Retina (tissue), 1 donor: Measurements from ENCODE around the gene NOL7.

Experiments
- DNase-seq: peaks from one replicate; pipeline ENCODE4 v3.0.0-alpha.2; 2016

The NOL7 gene

DNA sequence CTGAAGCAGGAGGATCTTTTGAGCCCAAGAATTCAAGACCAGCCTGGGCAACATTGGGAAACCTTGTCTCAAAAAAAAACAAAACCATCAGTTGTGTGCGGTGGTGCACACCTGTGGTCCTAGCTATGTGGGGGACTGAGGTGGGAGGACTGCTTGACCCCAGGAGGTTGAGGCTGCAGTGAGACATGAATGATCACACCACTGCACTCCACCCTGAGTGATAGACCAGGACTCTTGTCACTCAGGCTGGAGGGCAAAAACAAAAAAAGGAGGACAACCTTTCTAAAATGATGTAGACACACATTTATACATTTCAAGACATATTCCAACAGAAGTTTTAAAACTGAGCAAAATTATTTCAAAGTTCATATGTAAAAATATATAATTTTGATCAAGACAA lies 45.1 kb downstream of the NOL7 start:
- no peak for DNase-seq

DNA sequence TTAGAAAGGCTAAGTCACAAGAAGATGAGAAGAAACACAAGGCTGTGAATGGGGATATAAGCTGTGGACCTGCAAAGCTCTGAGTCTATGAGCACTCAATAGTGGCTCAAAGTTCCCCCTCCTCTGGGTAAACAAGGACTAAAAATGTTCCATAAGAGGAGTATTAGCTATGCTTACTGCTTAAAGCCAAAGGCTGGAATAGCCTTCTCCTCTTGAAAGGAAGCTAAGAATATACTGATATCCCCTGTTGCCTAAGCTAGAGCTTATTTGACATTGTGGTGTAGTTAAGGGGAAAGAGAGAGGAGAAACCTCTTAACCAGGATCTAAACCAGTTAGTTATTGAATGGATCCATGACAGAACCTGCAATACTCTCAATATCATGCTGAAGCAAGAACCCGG lies 45.8 kb downstream of the NOL7 start:
- DNase-seq = no peak

DNA sequence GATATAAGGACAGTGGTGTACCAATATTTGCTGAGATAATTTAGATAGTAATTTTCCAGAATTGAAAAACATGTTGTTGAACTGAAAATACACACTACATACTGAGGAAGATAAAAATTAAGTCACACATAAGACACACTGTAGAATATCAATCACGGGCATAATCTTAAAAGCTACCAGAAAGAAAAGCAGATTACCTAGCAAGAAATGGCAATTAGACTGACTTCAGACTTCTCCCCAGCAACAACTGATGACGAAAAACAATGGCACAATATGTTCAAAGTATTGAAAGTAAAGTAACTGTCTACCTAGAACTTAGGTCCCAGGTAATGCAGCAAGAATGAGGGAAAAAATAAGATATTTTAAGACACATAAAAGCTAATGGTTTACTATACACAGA lies 46.5 kb downstream of the NOL7 start:
- no peak for DNase-seq

DNA sequence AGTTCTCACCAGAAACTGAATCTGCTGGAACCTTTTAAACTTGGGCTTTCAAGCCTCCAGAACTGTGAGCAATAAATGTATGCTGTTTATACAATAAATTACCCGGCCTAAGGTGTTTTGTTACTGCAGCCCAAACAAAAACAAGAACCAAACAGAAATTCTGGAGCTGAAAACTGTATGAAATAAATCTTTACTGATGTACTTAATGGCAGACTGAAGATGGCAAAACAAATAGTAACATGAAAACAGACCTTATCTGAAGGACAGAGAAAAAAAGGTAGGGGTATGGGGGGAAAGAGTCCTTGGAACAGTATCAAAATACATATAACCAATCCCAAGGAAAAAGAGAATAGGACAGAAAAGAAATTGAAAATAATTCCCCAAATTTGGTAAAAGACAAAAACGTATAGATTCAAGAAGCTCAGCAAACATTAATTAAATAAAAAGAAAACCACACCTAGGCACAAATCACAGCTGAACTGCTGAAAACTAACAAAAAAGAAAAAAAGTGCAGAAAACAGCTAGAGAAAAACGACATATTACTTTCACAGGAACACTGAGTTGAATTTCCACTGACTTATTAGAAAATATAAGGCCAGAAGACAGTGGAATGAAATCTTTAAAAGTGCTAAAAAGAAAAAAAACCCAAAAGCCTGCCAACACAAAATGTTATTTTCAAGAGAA lies 47.7 kb downstream of the NOL7 start:
- no peak for DNase-seq

DNA sequence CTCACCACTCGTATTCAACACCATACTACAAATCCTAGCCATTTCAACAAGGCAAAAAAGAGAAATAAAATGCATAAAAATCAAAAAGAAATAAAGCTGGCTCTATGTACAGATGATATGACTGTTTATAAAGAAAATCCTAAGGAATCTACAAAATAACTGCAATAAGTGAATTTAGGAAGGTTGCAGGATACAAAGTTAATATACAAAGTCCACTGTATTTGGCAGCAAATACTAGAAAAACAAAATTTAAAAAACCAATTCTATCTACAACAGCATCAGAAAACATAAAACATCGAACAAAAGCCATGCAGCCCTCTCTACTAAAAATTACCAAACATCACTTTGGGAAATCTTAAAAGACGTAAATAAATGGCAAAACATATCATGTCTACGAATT lies 48.9 kb downstream of the NOL7 start:
- DNase-seq = no peak

DNA sequence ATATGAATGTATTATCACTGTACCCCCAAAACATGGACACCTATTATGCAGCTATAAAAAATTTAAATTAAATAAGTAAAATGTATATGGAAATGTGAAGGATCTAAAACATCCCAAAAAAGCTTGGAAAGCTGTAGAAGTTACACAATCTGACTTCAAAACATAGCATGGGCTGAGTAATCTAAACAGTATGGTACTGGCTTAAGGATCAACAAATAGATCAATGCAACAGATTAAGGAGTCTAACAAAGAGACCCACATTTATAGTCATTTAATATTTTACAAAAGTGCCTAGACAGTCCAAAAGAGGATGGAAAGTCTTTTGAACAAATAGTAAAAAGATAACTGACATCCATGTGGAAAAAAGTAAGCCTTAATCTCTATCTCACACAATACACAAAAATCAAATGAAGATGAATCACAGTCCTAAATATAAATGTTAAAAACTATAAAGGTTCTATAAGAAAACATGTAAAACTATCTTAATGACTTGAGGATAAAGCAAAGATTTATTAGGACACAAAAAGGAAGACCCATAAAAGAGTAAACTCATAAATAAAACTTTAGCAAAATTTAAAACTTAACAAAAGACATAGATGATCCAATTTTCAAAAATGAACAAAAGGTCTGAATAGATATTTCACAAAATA lies 49.7 kb downstream of the NOL7 start:
- DNase-seq = no peak

DNA sequence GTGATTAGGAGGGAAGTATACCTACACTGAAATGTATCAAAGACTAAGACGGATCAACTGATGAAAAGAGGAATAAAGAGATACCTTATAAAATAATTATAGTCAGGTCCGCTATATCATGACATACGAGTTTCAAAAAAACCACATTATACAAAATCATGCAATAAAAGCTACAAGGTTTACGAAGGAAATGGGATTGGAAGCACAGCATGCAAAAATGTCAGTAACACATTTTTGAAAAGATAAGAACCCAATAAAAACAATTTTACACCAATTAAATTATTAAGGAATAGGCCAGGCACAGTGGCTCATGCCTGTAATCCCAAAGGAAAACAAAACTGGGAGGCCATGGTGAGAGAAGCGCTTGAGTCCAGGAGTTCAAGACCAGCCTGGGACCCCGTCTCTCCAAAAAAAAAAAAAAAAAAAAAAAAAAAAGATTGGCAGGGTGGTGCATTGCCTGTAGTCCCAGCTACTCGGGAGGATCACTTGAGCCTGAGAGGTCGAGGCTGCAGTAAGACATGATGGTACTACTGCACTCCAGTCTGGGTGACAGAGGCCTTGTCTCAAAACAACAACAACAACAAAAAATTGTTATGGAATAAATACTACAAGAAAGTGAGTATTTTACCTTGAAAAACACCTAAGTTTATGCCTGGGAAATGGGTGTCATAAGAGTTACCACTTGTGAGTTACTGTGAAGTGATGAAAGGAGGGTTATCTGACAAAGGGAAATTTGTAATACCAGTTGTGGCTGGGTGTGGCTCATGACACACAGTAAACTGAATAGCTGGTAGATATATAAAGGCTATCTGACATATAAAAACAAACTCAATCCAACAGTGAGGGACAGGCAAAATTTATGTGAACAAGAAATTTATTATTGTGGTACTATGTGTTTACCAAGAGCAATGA lies 51.3 kb downstream of the NOL7 start:
- no peak for DNase-seq

DNA sequence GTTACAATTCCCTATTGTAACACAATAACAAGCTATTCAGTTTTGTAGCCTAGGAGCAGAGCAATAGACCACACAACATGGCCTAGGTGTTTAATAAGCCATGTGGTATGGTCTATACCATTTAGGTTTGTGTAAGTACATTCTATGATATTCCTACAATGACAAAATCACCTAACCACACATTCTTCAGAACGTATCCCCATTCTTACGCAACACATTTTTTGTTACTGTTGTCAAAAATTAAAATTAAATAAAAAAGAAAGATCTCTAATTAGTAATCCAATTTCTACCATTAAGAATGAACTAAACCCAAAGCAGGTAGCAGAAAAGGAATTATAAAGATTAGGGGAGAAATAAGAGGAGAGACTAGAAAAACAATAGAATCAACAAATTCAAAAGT lies 52.5 kb downstream of the NOL7 start:
- no peak for DNase-seq

DNA sequence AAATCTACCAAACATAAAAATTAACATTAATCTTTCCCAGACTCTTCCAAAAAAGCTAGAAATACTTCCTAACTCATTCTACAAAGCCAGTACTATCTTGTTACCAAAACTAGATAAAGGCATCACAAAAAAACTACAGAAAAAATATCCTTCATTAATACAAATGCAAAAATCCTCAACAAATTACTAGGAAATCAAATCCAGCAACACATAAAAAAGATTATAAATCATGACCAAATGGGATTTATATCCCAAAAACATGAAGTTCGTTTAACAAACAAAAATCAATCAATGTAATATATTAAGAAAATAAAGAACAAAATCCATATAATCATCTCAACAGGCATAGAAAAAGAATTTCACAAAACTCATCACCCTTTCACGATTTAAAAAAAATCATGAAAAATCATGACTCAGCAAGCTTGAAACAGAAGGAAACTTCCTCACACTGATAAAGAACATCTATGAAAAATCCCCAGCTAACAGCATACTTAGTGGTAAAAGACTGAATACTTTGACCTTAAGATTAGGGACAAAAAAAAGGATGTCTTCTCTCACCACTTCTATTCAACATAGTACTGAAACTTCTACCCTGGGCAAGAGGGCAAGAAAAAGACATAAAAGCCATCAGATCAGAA lies 53.3 kb downstream of the NOL7 start:
- DNase-seq = no peak

DNA sequence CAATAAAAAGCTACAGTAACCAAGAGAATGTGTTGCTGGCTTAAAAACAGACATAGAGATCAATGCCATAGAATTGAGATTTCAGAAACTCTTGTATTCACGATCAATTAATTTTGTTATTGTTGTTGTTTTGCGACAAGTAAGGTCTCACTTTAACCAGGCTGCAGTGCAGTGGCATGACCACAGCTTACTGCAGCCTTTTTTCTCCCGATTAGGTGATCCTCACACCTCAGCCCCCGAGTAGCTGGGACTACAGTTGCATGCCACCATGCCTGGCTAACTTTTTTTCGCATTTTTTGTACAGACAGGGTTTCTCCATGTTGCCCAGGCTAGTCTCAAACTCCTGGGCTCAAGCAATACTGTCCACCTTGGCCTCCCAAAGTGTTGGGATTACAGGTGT lies 54.3 kb downstream of the NOL7 start:
- no peak for DNase-seq
